ENCODE measurements around the gene TBC1D14. TPM values are rescaled to one million over a fixed set of nuclear protein-coding genes. Genes with fewer than 3 reads are reported as not detected.

The TBC1D14 gene
- total RNA-seq, 6 experiments from 2014 or later: 14.1 to 34.8 (median 30.6) TPM

DNA sequence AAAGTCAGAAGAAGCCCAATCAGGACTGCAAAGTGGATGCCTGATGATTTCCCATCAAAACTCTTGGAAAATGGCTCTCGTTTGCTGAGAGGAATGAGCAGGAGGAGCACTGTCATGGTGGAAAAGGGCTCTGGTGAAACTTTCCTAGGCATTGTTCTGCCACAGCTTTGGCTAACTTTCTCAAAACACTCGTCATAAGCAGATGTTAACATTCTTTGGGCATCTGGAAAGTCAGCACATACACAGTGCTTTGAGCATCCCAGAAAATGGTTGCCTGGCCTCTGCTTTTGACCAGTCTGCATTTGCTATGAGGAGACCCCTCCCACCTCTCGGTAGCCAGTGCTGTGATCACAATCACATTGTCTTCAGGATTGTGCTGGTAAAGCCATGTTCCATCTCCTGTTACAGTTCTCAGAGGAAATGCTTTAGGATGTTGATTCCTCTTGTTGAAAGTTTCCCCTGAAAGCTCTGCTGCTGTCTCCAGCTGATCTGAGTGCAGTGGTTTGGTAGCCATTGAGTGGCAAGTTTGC, 25.2 kb upstream of the TBC1D14 start:
- intact Hi-C loops (cut with DNase I): no loop called here
- WGBS (ENCODE audit: insufficient coverage, low coverage, low lambda C conversion rate, missing lambda C conversion rate): 96% methylated on average over 3 of the region's 3 CpGs

DNA sequence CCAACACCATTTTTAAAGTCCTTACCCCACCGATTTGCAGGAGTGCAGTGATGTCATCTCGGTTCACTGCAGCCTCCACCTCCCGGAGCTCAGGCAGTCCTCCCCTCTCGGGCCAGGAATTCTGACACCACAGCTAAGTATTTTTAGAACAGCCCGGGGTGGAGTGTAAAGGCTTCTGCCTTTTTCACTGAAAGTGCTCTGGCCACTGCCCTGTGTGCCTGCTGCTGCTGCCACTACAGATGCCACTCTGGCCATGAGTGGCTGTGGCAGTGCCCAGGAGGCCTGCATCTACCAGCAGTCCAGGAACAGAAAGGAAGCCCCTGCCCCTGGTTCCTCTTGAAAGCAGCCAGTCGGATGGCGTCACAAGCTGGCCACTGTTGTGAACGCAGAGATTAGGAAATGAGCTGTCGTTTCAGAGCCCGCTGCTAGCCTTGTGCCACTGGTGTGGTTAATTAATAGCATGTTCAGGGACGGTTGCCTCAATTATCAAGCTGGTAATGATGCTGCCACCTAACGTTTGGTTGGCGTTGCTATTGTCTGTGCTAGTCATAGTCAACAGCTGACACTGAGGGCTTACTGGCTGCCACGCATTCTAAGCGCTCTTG, 23.6 kb upstream of the TBC1D14 start:
- ATAC-seq (peak; percentile 73 to 86 (median 78)), DNase-seq (peak; percentile 77 to 87 (median 79))
- Histone ChIP-seq H3K9me3 (no peaks in the 10 kb centered on the region), H3K4me3 (no peak overlapping the region), H3K27me3 (no peaks in the 10 kb centered on the region), H3K4me1 (peaks cover 0 to 20% (median 5%) of the 10 kb centered on the region in 4 donors), H3K27ac (peak overlapping the region; percentile 49 to 56 (median 54)), H3K36me3 (peaks cover 0 to 26% (median 3%) of the 10 kb centered on the region in 4 donors)
- WGBS (ENCODE audit: insufficient coverage, low coverage, low lambda C conversion rate, missing lambda C conversion rate): 18% methylated on average over 6 of the region's 15 CpGs
- intact Hi-C loops (cut with DNase I): no loop called here
- no peak for TF ChIP-seq POLR2A (IDR thresholded peaks at IDR 0.05)
- TF ChIP-seq, protein P1, sequence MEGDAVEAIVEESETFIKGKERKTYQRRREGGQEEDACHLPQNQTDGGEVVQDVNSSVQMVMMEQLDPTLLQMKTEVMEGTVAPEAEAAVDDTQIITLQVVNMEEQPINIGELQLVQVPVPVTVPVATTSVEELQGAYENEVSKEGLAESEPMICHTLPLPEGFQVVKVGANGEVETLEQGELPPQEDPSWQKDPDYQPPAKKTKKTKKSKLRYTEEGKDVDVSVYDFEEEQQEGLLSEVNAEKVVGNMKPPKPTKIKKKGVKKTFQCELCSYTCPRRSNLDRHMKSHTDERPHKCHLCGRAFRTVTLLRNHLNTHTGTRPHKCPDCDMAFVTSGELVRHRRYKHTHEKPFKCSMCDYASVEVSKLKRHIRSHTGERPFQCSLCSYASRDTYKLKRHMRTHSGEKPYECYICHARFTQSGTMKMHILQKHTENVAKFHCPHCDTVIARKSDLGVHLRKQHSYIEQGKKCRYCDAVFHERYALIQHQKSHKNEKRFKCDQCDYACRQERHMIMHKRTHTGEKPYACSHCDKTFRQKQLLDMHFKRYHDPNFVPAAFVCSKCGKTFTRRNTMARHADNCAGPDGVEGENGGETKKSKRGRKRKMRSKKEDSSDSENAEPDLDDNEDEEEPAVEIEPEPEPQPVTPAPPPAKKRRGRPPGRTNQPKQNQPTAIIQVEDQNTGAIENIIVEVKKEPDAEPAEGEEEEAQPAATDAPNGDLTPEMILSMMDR (IDR thresholded peaks at IDR 0.05): peak; percentile 39 to 44 (median 41)

More for the DNA sequence above, 25.2 kb upstream of the TBC1D14 start:
- Histone ChIP-seq H3K4me3 (no peak overlapping the region), H3K27ac (no peak overlapping the region), H3K4me1 (peaks cover 0 to 15% (median 5%) of the 10 kb centered on the region in 4 donors), H3K9me3 (no peaks in the 10 kb centered on the region), H3K27me3 (no peaks in the 10 kb centered on the region), H3K36me3 (peaks cover 0 to 35% (median 5%) of the 10 kb centered on the region in 4 donors)
- no peak for DNase-seq
- no peak for ATAC-seq
- TF ChIP-seq, protein P1 (IDR thresholded peaks at IDR 0.05): no peak
- no peak for TF ChIP-seq POLR2A (IDR thresholded peaks at IDR 0.05)

DNA sequence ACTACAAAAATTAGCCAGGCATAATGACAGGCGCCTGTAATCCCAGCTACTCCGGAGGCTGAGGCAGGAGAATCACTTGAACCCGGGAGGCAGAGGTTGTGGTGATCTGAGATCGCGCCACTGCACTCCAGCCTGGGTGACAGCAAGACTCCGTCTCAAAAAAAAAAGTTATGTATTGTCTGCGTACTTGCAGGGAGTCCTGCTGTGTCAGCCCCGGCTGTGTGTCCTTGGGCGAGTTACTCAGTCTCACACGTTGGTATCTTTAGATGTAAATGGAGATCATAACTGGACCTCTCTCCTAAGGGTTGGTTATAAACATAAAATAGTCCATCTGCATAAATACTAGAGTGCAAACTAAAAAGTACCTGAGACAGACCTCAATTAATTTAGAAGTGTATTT, 22.7 kb upstream of the TBC1D14 start:
- Histone ChIP-seq H3K4me3 (no peak overlapping the region), H3K27ac (peak overlapping the region in 2 of 3 donors; percentile 49 to 54), H3K27me3 (no peaks in the 10 kb centered on the region), H3K9me3 (no peaks in the 10 kb centered on the region), H3K4me1 (peaks cover 0 to 28% (median 6%) of the 10 kb centered on the region in 4 donors), H3K36me3 (peaks cover 0 to 18% (median 0%) of the 10 kb centered on the region in 4 donors)
- DNase-seq (no peak), ATAC-seq (no peak)
- intact Hi-C loops (cut with DNase I): no loop called here
- no peak for TF ChIP-seq POLR2A (IDR thresholded peaks at IDR 0.05)
- TF ChIP-seq, protein P1 (IDR thresholded peaks at IDR 0.05): no peak
- WGBS (ENCODE audit: insufficient coverage, low coverage, low lambda C conversion rate, missing lambda C conversion rate): 52% methylated on average over 5 of the region's 10 CpGs

DNA sequence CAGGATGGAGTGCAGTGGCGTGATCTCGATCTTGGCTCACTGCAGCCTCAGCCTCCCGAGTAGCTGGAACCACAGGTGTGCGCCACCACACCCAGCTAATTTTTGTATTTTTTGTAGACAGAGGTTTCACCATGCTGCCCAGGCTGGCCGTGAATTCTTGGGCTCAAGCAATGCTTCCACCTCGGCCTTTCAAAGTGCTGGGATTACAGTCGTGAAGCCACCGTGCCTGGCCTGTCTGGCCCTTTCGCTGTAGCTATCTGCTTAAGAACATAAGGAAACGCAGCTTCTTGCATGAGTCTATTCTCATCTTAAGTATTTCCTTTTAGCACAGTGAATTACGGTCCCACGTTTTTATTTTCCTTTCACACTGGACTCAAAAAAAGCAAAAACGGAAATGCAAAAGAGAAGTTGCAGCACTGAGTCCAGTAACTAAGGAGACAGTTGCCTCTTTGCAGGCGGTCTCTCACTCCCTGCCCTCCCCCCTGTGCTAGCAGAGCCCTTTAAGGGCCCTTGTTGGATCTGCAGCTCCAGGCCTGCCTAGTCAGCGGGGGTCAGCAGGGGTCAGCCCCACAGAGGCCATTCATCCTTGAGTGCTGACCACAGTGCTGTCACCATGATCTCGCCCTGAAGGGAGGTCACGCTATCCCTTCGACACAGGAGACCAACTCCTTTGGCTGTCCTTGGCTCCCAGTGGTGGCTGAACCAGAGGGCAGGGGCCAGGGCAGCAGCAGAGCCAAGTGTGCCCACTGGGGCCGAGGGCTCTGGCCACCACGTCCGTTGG, 21.8 kb upstream of the TBC1D14 start:
- H3K9me3 ChIP-seq: no peaks in the 10 kb centered on the region
- peaks cover 0 to 11% (median 0%) of the 10 kb centered on the region in 4 donors for H3K36me3 ChIP-seq
- H3K27ac ChIP-seq: peak overlapping the region in 1 of 3 donors; percentile 25
- ATAC-seq (no peak), DNase-seq (no peak)
- no peaks in the 10 kb centered on the region for H3K27me3 ChIP-seq
- intact Hi-C loops (cut with DNase I): no loop called here
- WGBS (ENCODE audit: insufficient coverage, low coverage, low lambda C conversion rate, missing lambda C conversion rate): 63% methylated on average over 10 of the region's 21 CpGs
- TF ChIP-seq, protein P1 (IDR thresholded peaks at IDR 0.05): no peak
- no peak for TF ChIP-seq POLR2A (IDR thresholded peaks at IDR 0.05)
- peaks cover 2 to 37% (median 13%) of the 10 kb centered on the region in 4 donors for H3K4me1 ChIP-seq
- H3K4me3 ChIP-seq: no peak overlapping the region

Measured in right lobe of liver (tissue), 6 donors.